Transverse colon (tissue), 3 donors: ENCODE measurements around the gene GCM1.

ENCODE experiments used
- EP300 ChIP-seq: sonication (generic); formaldehyde crosslinking; IDR thresholded peaks from one replicate; pipeline ENCODE4 v1.6.1; 2017; ENCODE audit warnings: antibody characterized with exemption, low read depth
- POLR2A ChIP-seq: fragments of 450-650 bp; IDR thresholded peaks from one replicate; pipeline ENCODE4 v1.6.1; 2016; ENCODE audit warnings: antibody characterized with exemption, mild to moderate bottlenecking, moderate library complexity
- TF ChIP-seq, protein P1 (sequence below), 5 experiments: fragments of 200-600 bp in 3 of 5; fragments of 450-650 bp in 2 of 5; sonication (generic) in 3 of 5; IDR thresholded peaks; 1 replicate in 2 of 5; 2 replicates in 3 of 5; pipeline ENCODE4 v1.5.1; 2016 to 2017; ENCODE audit warnings: antibody characterized with exemption in 5 of 5, inconsistent platforms in 3 of 5, mild to moderate bottlenecking in 2 of 5, moderate library complexity in 1 of 5

DNA sequence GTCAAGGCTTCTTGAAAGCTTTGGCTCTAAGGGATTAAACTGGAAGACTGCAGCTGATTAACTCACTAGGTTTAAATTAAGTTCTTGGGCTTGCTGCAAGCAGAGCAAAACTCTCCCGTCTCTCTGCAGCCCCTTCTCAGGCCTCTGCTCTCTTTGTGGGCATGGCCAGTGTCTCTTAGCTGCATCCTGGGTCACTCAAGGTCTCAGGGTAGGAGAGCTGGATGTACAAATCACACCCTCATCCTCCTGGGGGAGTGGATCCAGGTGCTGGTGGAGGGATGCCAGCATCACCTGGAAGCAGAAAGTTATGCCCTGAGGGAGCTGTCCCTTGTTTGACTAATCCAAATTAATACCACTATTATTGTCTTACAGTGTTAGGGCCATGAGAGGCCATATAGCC is 35.8 kb downstream of the GCM1 start:
- TF ChIP-seq, protein P1, sequence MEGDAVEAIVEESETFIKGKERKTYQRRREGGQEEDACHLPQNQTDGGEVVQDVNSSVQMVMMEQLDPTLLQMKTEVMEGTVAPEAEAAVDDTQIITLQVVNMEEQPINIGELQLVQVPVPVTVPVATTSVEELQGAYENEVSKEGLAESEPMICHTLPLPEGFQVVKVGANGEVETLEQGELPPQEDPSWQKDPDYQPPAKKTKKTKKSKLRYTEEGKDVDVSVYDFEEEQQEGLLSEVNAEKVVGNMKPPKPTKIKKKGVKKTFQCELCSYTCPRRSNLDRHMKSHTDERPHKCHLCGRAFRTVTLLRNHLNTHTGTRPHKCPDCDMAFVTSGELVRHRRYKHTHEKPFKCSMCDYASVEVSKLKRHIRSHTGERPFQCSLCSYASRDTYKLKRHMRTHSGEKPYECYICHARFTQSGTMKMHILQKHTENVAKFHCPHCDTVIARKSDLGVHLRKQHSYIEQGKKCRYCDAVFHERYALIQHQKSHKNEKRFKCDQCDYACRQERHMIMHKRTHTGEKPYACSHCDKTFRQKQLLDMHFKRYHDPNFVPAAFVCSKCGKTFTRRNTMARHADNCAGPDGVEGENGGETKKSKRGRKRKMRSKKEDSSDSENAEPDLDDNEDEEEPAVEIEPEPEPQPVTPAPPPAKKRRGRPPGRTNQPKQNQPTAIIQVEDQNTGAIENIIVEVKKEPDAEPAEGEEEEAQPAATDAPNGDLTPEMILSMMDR (IDR thresholded peaks at IDR 0.05), result no peak
- TF ChIP-seq EP300 (no peak), POLR2A (no peak)
